GM12865 (cell line): ENCODE results near the gene TREML4.

Experiments used
- DNase-seq: peaks from one replicate; pipeline ENCODE4 v3.0.0; 2010; ENCODE audit warnings: low read depth
- H3K4me3 ChIP-seq: 2 replicates; pipeline ENCODE4 v1.5.1; 2011; ENCODE audit warnings: mild to moderate bottlenecking, low read depth, low read length, control low read depth
- TF ChIP-seq, protein P1 (sequence below): IDR thresholded peaks from 2 replicates; pipeline ENCODE4 v1.5.1; 2011; ENCODE audit warnings: low read length, control low read depth, low read depth, inconsistent platforms; ENCODE audit not compliant: insufficient read depth; ENCODE audit errors: missing control alignments

The TREML4 gene

DNA sequence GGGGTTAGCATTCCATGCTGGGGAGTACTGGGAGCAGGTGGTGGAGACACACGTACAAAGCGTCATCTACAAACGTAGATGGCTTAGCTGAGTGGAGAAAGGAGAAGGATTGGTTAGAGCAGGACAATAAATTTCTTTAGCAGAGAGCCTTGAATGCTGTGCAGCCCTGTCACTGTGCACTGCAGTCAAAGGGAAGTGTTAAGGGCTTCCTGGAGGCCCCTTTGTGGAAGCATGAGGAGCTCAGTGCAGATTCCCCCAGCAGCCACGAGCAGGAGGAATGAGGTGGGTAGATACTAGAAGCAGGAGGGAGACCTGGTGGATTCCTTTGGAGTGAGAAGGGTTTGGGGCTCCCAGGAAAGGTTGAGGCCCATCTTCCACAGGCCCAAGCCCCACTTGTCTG, 6.1 kb upstream of the TREML4 start:
- TF ChIP-seq, protein P1, sequence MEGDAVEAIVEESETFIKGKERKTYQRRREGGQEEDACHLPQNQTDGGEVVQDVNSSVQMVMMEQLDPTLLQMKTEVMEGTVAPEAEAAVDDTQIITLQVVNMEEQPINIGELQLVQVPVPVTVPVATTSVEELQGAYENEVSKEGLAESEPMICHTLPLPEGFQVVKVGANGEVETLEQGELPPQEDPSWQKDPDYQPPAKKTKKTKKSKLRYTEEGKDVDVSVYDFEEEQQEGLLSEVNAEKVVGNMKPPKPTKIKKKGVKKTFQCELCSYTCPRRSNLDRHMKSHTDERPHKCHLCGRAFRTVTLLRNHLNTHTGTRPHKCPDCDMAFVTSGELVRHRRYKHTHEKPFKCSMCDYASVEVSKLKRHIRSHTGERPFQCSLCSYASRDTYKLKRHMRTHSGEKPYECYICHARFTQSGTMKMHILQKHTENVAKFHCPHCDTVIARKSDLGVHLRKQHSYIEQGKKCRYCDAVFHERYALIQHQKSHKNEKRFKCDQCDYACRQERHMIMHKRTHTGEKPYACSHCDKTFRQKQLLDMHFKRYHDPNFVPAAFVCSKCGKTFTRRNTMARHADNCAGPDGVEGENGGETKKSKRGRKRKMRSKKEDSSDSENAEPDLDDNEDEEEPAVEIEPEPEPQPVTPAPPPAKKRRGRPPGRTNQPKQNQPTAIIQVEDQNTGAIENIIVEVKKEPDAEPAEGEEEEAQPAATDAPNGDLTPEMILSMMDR, result no peak
- no peak for DNase-seq
- no peak overlapping the region for H3K4me3 ChIP-seq

- TF ChIP-seq, protein P1, result no peak
- DNase-seq, result no peak
- H3K4me3 ChIP-seq, result no peak overlapping the region
These were observed 5.6 kb upstream of the TREML4 start for GRCh38 chr6:41222513-41222912.

GRCh38 chr6:41224800-41225199, 3.3 kb upstream of the TREML4 start:
- TF ChIP-seq, protein P1, result no peak
- no peak overlapping the region for H3K4me3 ChIP-seq
- DNase-seq, result no peak

GRCh38 chr6:41226752-41227151, 1.4 kb upstream of the TREML4 start:
- TF ChIP-seq, protein P1, result no peak

GRCh38 chr6:41228616-41229015, 467 bp downstream of the TREML4 start:
- H3K4me3 ChIP-seq, result no peak overlapping the region
- peak; percentile 27 for DNase-seq
- TF ChIP-seq, protein P1, result no peak

More at GRCh38 chr6:41226752-41227151, 1.4 kb upstream of the TREML4 start:
- DNase-seq, result no peak
- no peak overlapping the region for H3K4me3 ChIP-seq

DNA sequence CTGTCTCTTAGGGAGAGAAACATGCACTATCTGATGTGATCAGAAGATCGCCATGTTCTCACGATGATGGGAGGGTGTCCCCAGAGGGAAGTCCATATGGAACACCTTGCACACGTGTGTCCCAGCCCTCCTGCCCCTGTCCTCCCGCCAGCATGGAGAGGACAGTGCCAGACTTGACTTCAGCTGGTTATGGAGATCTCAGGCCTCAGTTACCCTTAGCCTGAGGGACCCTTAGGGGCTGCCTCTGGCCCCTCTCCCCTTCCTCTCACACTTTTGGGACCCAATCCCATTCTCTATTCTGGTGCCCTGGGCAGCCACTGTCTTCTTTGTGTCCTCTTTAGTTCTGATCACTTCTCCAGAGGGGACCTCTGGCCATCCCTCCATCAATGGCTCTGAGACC, 1.6 kb downstream of the TREML4 start:
- H3K4me3 ChIP-seq, result no peak overlapping the region
- TF ChIP-seq, protein P1, result no peak
- DNase-seq, result no peak

- no peak for DNase-seq
- H3K4me3 ChIP-seq, result no peak overlapping the region
- TF ChIP-seq, protein P1, result no peak
These were observed 3.1 kb downstream of the TREML4 start for GRCh38 chr6:41231246-41231645.
